Measurements from ENCODE around the gene RSAD1.

Gene RSAD1

GRCh38 chr17:50532452-50533024 is 53.9 kb downstream of the RSAD1 start, which contains the start of gene EPN3:
TSS of gene EPN3 (plus strand) at chr17:50532735. CDS start at chr17:50536557, 3,822 bp downstream.
- Histone ChIP-seq H3K27ac (ENCODE audit: low read length) (no peak within 1 kb of the TSS), H3K4me2 (ENCODE audit: insufficient read depth, low read length) (no peak within 1 kb of the TSS), H3K9me3 (ENCODE audit: insufficient read depth, low read length, severe bottlenecking) (no peaks in the 10 kb centered on the region), H4K20me1 (ENCODE audit: insufficient read depth, low read length) (no peaks in the 10 kb centered on the region), H3K27me3 (ENCODE audit: insufficient read depth, low read length, poor library complexity) (peaks cover 44% of the 10 kb centered on the region), H3K79me2 (ENCODE audit: insufficient read depth, low read length) (no peaks in the 10 kb centered on the region), H2AFZ (ENCODE audit: low read depth, low read length) (no peak within 1 kb of the TSS), H3K4me1 (ENCODE audit: insufficient read depth, low read length) (no peaks in the 10 kb centered on the region), H3K36me3 (ENCODE audit: insufficient read depth, low read length) (no peaks in the 10 kb centered on the region), H3K4me3 (ENCODE audit: low read depth in 1 of 2, low read length in 2 of 2) (no peak within 1 kb of the TSS), H3K9ac (ENCODE audit: low read depth, low read length) (no peak within 1 kb of the TSS)
- no peak for TF ChIP-seq EZH2 (IDR thresholded peaks at IDR 0.05; ENCODE audit: borderline replicate concordance, low read depth, low read length, severe bottlenecking)
- TF ChIP-seq CTCF (IDR thresholded peaks at IDR 0.05; ENCODE audit: borderline replicate concordance, extremely low read depth, low read length, poor library complexity, severe bottlenecking) = no peak
- no peak for ATAC-seq (ENCODE audit: insufficient read depth, low read depth)
- DNase-seq = no peak

- H3K9me3 ChIP-seq (ENCODE audit: insufficient read depth, low read length, severe bottlenecking) = no peaks in the 10 kb centered on the region
- no peaks in the 10 kb centered on the region for H3K79me2 ChIP-seq (ENCODE audit: insufficient read depth, low read length)
- no peak overlapping the region for H3K4me3 ChIP-seq (ENCODE audit: low read depth in 1 of 2, low read length in 2 of 2)
- no peak overlapping the region for H3K4me2 ChIP-seq (ENCODE audit: insufficient read depth, low read length)
- H3K36me3 ChIP-seq (ENCODE audit: insufficient read depth, low read length) = no peaks in the 10 kb centered on the region
- DNase-seq = no peak
- no peaks in the 10 kb centered on the region for H4K20me1 ChIP-seq (ENCODE audit: insufficient read depth, low read length)
- H3K9ac ChIP-seq (ENCODE audit: low read depth, low read length) = no peak overlapping the region
- ATAC-seq (ENCODE audit: insufficient read depth, low read depth) = no peak
- TF ChIP-seq CTCF (IDR thresholded peaks at IDR 0.05; ENCODE audit: borderline replicate concordance, extremely low read depth, low read length, poor library complexity, severe bottlenecking) (no peak), EZH2 (IDR thresholded peaks at IDR 0.05; ENCODE audit: borderline replicate concordance, low read depth, low read length, severe bottlenecking) (no peak)
- H3K4me1 ChIP-seq (ENCODE audit: insufficient read depth, low read length) = no peaks in the 10 kb centered on the region
- H2AFZ ChIP-seq (ENCODE audit: low read depth, low read length) = no peak overlapping the region
- no peak overlapping the region for H3K27ac ChIP-seq (ENCODE audit: low read length)
- peaks cover 44% of the 10 kb centered on the region for H3K27me3 ChIP-seq (ENCODE audit: insufficient read depth, low read length, poor library complexity)
Observed at GRCh38 chr17:50533185-50533584, 54.5 kb downstream of the RSAD1 start.

GRCh38 chr17:50533720-50534148 is 55.1 kb downstream of the RSAD1 start:
- Histone ChIP-seq H3K27ac (ENCODE audit: low read length) (no peak overlapping the region), H3K27me3 (ENCODE audit: insufficient read depth, low read length, poor library complexity) (peaks cover 44% of the 10 kb centered on the region), H4K20me1 (ENCODE audit: insufficient read depth, low read length) (no peaks in the 10 kb centered on the region), H2AFZ (ENCODE audit: low read depth, low read length) (no peak overlapping the region), H3K9me3 (ENCODE audit: insufficient read depth, low read length, severe bottlenecking) (no peaks in the 10 kb centered on the region), H3K4me3 (ENCODE audit: low read depth in 1 of 2, low read length in 2 of 2) (no peak overlapping the region), H3K36me3 (ENCODE audit: insufficient read depth, low read length) (no peaks in the 10 kb centered on the region), H3K79me2 (ENCODE audit: insufficient read depth, low read length) (no peaks in the 10 kb centered on the region), H3K4me1 (ENCODE audit: insufficient read depth, low read length) (no peaks in the 10 kb centered on the region), H3K9ac (ENCODE audit: low read depth, low read length) (no peak overlapping the region), H3K4me2 (ENCODE audit: insufficient read depth, low read length) (no peak overlapping the region)
- TF ChIP-seq CTCF (IDR thresholded peaks at IDR 0.05; ENCODE audit: borderline replicate concordance, extremely low read depth, low read length, poor library complexity, severe bottlenecking) = no peak
- no peak for TF ChIP-seq EZH2 (IDR thresholded peaks at IDR 0.05; ENCODE audit: borderline replicate concordance, low read depth, low read length, severe bottlenecking)
- ATAC-seq (ENCODE audit: insufficient read depth, low read depth) (no peak), DNase-seq (no peak)
